Right ventricle myocardium superior (tissue), 1 donor: Measurements from ENCODE around the gene MCF2L2. TPM values are rescaled to one million over a fixed set of nuclear protein-coding genes. Genes with fewer than 3 reads are reported as not detected.

Source experiments
- ATAC-seq: fragments of 200-7000 bp; cut with Tn5 transposase; one replicate; pipeline ENCODE4 v1.9.1; 2020; ENCODE audit warnings: mild to moderate bottlenecking; ENCODE audit not compliant: poor library complexity
- DNase-seq: peaks from one replicate; pipeline ENCODE4 v3.0.0-alpha.2; 2020
- intact Hi-C: fragments of 100-400 bp; cut with DNase I; formaldehyde crosslinking; loops from one replicate; pipeline ENCODE4 v1.11.2; 2022
- total RNA-seq: library from RNA; stranded (reverse); fragmentation: NEBNext Ultra II Directional; extraction: Animal tissue kit (Norgen Biotek cat#: 25700); gene quantifications from one replicate; pipeline ENCODE4 v1.2.1, GENCODE V29; 2021
- donor health status: DM: no; HTN: yes; CAD: no; lungs with severe emphysema.

Gene MCF2L2
- total RNA-seq, 1 donor from 2014 or later, result 0.51 TPM

DNA sequence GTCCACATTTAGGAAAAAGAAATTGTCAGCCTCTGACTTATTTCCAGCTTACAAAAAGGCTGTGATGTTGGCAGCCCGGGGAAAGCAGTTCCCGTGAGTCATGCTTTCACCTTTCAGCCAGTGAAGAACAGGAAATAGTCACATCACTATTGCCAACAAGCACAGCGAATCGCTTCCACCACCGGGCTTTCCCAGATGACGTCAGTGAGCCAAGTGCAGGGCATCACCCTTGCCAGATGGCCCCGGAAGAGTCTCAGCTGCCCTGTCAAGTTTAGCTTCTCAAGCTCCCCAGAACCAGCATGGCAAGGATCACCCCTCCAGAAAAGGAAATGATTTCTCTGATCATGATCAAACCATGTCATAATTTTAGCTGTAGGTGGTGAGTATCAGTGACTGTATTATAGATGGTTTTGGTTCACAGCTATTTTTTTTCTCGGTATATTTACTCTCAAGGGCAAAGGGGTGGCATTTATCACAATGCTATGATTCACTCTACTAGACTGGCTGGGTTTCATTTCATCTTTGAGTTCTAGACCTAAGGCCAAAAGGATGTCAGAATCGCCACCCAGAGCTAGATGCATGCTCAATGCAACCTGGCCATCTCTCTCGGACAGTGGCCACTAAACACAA is 142.5 kb downstream of the MCF2L2 start:
- DNase-seq, result peak; percentile 82
- peak; percentile 90 for ATAC-seq
- intact Hi-C loops, result no loop called here

DNA sequence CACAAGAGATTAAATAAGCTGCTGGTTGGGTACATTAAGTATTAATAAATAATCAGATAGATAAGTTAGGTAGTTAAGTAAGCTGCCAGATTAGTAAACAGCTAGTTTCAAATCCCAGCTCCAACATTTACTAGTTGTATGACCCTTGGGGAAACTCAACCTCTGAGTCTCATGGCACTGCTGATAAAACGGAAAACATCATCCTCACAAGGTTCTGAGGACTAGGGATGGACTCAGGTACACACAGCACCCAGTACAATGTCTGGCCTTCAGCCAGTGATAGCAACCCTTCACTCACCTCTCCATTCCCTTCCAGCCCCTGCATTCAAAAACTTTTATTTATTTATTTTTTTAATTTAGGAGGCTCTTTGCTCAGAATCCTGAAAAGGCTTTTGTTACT is 143.1 kb downstream of the MCF2L2 start:
- no peak for DNase-seq
- ATAC-seq, result no peak
- intact Hi-C loops, result no loop called here

DNA sequence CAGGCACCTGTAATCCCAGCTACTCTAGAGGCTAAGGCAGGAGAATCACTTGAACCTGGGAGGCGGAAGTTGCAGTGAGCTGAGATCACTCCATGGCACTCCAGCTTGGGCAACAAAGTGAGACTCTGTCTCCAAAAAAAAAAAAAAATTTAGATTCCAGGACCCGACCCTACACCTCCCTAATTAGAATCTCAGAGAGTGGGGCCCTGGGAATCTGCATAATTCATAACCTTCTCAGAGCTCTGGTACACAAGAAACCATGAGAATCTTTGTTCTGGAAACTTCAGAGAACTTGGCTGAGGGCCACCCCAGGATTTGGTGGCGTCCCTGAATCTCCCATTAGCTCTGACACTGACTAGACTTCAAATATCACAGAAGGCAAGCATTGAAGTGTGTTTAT is 143.8 kb downstream of the MCF2L2 start:
- ATAC-seq (no peak), DNase-seq (no peak)
- intact Hi-C loops, result no loop called here

DNA sequence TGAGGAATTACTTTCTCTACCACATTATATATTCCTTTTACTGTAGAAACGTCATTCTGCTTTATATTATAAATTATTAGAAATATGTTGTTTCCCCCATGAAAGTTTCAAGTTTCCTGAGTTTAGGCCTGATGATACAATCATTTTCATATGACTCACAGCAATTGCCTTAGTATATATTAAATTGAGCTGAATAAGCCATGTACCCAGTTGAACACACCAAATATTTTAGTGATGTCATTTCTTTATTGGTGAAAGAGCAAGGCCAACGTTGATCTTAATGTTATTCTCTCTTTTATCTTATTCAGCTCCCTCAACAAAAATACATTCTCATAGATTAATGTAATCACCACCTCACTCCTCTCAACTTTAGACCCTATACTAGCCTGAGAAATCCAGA is 144.5 kb downstream of the MCF2L2 start:
- DNase-seq (no peak), ATAC-seq (no peak)
- intact Hi-C loops, result no loop called here

DNA sequence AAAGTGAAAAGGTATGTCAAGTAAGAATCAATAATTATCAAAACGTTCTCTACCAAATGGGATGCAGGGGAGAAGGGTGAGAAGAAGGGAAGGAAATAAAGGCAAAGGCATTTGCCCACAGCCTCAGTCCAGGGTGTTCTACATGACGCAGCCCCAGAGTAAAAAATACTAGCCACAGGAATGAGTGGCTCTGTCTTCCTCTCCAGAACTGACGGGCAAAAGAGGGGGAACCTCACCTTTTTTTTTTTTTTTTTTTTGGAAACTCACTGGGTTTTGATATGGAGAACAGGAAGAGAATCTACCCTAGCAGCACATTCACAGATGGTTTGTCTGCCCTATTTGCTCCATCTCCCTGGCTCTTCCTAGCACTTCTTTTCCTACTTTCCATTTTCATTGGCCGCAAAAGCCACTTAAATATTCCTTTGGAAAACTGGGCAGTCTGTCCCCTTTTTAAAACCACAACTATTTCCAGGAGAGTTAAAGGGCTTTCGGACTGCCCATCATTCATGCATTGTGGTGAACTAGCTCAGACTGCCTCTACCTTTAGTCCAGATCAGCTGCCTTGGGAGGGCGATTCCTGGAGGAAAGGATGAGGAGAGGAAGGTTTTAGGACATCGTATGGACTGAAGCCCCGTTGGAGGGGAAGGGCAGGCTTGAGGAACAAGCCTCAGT is 147.2 kb downstream of the MCF2L2 start:
- intact Hi-C loops, result no loop called here
- no peak for DNase-seq
- no peak for ATAC-seq

DNA sequence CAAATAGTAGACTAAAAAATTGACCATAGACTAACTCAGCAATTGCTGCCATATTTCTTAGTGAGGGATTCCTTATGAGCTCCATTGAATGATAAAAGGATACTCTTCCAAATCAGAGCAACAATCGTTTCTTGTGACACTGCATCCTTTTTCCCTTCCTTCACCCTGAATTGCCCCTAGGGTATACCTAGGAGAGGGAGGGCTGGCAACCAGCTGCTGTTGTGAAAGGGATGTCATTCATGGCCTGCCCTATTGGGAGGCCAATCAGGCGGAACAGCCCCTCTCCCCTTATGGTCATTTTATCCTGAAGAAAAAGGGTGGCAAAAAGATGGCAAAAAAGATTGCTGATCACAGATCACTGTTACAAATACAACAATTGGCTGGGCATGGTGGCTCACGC is 149.0 kb downstream of the MCF2L2 start:
- no peak for ATAC-seq
- DNase-seq, result no peak
- intact Hi-C loops, result no loop called here

DNA sequence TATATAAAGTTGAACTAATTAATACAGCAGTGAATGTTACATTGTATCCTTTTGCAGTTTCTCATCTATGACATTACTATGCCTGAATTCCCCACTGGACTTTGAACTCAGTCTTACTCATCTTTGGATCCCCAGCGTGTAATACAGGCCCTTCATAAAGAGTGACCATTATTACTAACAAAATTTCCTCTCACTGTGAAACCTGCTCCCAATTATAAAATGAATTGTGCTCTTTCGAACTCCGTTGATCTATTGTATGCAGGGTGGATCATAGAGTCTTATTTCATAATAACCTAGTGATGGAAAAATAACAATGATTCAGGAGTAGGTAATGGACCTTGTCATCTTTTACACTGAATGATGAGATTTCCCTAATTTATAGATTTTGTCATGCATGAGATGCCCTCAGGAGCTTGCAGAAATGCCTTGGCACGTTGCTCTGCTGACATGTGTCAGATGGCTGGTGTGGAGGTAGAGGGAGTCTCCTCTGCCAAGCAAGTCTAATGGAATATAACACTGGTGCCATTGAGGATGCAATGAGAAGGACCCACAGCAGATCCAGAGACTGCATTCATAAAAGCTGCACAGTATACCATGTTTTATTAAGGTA is 149.8 kb downstream of the MCF2L2 start:
- ATAC-seq (no peak), DNase-seq (no peak)
- intact Hi-C loops, result no loop called here

DNA sequence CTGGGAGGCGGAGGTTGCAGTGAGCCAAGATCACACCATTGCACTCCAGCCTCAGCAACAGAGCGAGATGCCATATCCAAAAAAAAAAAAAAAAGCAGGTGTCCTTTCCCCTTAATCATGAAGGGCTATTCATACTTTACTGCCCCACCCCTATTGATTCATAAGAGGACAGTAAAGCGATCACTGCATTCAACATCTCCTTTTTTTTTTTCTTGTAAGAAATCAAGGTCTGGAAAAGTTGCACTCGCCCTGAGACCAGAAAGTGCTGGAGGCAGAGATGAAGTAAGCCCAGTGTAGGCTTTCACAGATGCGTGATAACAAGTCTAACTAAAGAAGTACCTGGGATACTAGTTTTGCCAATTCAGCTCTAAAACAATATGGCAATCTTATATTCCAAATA is 151.2 kb downstream of the MCF2L2 start:
- intact Hi-C loops, result no loop called here
- ATAC-seq (no peak), DNase-seq (no peak)

DNA sequence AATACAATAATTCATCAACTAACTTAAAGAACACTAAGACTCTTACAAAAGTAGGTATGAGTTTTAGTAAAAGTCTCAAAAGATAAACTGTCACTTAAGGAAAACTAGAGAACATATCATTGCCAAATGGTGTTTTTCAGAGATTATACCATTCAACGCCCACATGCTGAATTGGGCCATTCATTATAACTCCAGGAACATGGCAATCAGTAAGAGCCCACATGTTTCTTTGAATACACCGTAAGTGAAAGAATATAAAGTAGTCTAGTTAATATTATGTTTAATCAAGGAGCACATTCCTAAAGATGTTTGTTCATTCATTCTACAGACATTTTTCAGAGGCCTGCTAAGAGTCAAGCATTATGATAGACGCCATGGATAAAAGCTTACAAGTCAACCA is 152.5 kb downstream of the MCF2L2 start:
- DNase-seq (no peak), ATAC-seq (no peak)
- intact Hi-C loops, result no loop called here

DNA sequence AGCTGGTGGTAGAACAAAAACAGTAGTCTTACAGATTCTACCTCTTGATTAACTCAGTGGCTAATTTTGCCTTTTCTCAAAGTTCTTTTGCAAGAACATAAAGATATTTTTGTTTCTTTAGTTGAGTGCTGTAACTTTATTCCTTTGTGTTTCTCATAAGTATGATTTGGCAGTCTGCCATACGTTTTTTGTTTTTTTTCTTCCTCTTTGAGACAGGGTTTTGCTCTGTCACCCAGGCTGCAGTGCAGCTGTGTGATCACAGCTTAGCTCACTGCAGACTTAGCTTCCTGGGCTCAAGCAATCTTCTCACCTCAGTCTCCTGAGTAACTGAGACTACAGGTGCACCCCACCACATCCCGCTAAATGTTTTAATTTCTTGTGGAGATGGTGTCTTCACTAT is 153.0 kb downstream of the MCF2L2 start:
- ATAC-seq (peak; percentile 48), DNase-seq (no peak)
- intact Hi-C loops, result no loop called here

DNA sequence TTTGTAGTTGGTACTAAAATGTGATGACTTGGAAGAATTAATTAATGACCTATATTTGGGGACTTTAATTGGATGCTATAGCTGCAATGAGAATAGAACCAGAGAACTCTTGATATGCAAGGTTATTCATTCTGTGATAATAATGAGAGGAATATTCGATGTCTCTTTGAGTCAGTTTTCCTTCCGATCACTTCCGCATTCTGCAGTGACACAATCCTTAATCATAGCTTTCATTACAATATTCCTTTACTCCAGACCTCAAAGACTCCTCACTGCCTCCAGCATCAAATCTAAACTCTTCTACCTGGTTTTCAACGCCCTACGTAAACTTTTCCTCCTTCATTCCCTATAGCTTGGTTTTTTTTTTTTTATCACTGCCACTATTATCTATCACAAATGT is 153.8 kb downstream of the MCF2L2 start:
- ATAC-seq (no peak), DNase-seq (no peak)
- intact Hi-C loops, result no loop called here

DNA sequence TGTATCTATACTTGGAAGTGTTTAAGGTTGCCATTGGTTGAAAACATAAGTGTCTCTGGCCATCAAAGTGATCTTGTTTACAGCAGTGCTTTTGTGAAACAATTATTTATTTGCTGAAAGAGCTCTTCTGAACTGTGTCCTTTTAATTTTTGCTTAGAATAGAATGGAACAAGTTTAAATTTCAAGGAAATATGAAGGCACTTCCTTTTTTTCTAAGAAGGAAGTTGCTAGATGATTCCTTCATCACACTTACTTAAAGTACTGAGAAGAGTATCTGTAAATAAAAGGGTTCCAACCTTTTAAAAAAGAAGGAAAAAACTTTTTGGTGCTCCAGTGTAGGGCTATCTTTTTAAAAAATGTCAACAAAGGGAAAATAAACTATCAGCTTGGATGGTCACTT is 155.6 kb downstream of the MCF2L2 start:
- ATAC-seq (no peak), DNase-seq (no peak)
- intact Hi-C loops, result no loop called here

DNA sequence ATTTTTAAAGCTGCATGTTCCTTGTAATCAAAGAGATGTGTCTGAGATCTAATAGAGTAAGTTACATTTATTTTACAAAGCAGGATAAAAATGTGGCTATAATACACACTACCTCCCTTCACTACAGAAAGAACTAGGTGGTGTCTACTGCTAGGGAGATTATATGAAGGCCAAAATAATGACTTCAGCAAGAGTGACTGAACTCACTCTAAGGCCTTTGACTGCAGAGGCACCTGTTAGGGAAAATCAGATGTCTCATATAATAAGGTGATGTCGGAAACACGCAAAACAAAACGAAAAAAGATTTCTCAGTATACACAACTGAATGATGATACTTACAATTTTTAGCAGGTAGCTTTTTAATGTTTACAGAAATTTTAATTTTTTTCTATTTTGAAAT is 156.3 kb downstream of the MCF2L2 start:
- intact Hi-C loops, result no loop called here
- ATAC-seq (no peak), DNase-seq (no peak)

DNA sequence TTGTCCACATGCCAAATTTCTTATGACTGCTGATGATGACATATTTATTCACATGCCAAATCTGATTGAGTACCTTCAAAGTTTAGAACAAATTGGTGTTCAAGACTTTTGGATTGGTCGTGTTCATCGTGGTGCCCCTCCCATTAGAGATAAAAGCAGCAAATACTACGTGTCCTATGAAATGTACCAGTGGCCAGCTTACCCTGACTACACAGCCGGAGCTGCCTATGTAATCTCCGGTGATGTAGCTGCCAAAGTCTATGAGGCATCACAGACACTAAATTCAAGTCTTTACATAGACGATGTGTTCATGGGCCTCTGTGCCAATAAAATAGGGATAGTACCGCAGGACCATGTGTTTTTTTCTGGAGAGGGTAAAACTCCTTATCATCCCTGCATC is 158.1 kb downstream of the MCF2L2 start:
- DNase-seq (no peak), ATAC-seq (no peak)
- intact Hi-C loops, result no loop called here

DNA sequence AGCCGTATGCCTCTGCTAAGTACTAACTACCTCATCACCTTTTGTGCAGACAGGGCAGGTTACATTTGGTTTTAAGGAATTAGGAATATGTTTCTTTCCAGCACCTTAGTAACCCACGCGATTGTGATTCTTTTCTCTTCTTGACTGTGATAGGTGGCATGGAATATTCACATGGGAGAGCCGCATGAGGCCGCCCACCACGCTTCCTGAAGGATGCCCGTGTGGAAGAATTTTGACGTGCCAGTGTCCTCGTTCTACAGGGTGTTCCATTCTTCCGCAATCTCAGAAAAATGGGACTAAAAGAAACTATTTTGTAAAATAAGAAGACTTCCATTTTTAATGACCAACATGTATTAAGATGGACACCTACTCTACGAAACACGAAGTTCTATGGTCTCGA is 159.1 kb downstream of the MCF2L2 start:
- ATAC-seq (no peak), DNase-seq (no peak)
- intact Hi-C loops, result no loop called here

DNA sequence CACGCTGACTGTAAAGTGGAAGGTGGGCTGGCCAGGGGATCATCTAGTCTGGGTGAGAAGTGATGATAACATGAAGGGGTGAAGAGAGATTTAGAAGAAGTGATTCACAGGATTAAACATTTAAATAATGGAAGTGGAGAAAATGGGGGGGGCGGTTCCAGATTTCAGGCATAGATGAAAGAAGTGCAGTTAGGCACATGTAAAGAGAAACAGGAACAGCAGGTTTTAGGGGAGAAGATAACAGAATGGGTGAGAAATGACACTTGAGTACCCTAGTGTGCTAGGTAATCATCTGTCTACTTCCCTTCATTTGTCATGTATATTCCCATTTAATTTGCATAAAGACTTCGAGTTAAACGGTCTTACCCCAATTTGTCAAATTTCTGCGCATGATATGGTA is 160.1 kb downstream of the MCF2L2 start:
- DNase-seq (no peak), ATAC-seq (no peak)
- intact Hi-C loops, result no loop called here

DNA sequence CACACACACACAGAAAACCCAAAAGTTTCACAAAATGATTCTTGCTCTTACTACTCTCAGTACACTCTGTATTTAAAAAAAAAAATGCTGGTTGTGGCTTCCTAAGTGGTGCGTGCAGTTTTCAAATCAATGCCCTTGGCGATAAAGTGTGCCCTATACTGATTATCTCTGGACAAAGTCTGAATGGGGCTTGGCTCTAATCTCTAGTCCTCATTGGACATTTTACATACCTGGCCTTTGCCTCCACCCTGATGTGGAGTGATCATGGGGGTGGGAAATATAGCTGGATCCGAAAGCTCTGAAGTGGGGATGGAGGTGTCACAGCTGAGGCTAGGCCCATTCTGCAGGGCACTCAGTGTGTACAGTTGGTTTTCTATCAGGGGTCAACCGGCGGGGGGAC is 161.3 kb downstream of the MCF2L2 start:
- DNase-seq (no peak), ATAC-seq (no peak)
- intact Hi-C loops, result no loop called here

DNA sequence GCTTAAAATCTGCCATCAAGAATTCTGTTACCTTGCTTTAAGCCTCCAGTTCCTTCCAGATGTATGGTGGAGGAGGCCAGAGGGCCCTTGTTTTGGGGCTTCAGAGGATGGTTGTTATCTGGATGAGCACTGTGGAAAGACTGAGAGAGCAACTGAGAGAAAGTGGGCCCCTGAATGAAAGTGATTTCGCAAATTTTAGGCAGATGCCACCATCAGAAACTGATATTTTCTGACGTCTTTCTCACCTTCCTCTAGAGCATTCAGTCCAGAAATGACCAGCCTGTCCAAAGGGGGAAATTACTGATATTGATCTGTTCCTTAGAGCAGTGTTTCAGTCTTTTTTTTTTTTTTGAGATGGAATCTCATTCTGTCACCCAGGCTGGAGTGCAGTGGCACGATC is 162.0 kb downstream of the MCF2L2 start:
- intact Hi-C loops, result no loop called here
- ATAC-seq, result no peak

DNA sequence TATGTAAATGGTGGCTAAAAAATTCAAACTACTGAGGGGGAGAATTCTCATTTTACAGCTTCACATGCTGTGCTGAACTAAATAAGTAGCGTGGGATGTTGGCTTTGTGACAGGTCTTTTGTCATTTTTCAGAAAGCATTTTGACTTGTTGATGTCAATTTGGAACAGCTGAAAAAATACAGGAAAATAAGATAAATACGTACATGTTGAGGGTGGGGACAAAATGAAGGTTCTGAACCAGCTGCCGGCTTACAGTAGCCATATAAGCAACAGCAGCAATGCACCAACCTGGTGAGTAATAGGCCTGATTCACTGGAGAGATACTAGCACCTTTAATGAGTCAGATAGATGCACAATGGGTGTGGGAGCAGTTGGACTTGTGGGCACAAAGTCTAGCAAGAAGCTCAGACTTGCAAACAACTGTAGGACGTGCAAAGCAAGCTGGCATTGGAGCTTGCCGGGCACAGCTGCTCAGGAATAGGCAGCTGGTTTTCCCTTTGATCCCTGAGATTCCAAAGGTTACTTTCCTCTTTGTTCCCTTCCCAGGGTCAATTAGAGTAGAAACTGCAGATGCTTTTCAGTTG is 162.5 kb downstream of the MCF2L2 start:
- ATAC-seq (peak; percentile 32), DNase-seq (no peak)
- intact Hi-C loops, result no loop called here

More for the DNA sequence above, 162.0 kb downstream of the MCF2L2 start:
- DNase-seq, result no peak

DNA sequence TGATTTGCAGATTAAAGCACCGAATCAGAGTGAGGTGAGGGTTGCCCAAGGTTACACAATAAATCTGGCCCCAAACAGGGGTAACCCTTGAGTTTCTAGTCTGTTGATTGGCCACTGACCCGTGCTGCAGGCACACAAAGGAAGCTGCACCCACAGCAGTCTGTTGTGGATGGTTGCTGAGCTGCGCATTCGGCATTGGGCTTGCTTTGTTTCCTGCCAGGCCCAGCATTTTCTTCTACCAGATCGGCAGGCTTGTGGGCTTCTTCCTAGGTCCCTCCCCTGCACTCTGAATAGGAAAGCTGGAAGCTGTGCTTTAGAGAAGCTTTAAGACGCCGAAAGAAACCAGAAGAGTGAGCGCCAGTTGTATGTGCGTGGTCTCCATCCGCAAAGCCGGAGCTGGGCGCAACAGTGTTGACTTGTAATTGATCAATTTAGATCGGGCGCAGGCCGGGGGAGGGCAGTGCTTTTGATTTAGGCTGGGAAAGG is 163.2 kb downstream of the MCF2L2 start:
- peak; percentile 60 for ATAC-seq
- intact Hi-C loops, result no loop called here
- peak; percentile 58 for DNase-seq
